ENCODE results near the gene MBD1.
"Not testable (repeated sequence)": the region's sequence is repeated elsewhere in the genome, so short reads cannot be mapped to it uniquely, and the experiment has no call there.

MBD1 gene

DNA sequence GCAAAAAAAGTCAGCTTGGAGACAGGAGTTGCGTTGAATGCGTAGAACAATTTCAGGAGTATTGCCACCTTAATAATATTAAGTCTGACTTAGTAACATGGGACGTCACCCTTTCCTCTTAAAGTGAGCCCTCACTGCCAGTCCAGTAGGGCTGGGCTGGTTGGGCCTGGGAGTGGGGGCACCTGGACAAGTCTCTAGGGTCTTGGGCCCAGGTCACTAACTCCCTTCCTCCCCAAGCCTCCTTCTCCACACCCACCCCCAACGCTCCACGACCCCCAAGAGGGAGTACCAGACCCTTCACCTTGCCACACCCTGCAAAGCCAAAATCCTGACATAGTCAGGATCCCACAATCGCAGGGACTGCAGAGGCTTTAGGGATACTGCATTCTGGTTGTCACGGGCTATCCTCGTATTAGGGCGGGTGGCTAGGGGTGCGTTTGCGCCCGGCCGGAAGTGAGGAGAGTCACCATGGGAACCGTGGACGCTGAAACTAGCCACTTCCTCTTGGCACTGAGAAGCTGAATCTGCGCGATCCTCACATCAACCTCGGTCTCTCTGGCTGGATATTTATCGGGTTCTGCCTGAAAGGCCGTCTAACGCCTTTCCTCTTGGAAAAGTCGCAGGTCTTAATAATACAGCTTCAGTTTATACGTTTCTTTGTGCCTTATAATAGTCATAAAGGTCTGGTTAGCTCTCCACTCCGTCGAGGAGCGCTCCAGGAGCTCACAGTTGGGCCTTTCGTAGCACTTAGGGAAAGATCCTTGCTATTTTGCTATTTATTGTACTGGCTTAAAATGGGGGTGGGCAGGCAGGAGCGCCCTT is 16.5 kb upstream of the MBD1 start:
- no peak for DNase-seq (ENCODE audit: low read depth in 2 of 2)

DNA sequence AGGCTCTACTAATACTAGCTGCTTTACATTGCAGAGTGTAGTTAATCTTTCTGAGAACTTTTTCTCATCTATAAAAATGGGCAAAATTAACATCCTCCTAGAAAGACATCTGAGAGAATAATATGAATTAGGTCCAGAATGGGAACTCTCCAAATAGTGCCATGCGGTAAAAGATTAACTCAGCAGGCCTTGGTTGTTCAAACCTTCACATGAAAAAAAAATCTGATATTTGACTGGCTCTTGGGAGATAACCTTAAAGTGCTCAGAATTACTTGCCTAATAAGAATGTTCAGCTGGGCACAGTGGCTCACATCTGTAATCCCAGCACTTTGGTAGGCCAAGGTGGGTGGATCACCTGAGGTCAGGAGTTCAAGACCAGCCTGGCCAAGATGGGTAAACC is 11.7 kb upstream of the MBD1 start:
- no peak for DNase-seq (ENCODE audit: low read depth in 2 of 2)

DNA sequence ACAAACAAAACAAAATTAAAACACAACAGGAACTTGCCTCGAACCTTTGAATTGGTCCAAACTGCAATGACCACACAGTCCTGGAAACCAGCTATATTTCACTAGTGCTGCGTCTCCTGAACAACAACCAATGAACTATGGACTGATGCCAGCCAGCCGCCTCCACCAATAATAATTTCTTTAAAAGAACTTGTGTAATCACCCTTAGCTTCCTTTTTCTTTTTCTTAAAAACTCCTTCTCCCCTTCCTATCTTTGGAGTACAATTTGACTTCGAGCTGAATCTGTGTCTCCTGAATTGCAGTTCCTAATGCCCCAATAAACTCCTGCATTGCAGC is 7.8 kb upstream of the MBD1 start:
- no peak for DNase-seq (ENCODE audit: low read depth in 2 of 2)

DNA sequence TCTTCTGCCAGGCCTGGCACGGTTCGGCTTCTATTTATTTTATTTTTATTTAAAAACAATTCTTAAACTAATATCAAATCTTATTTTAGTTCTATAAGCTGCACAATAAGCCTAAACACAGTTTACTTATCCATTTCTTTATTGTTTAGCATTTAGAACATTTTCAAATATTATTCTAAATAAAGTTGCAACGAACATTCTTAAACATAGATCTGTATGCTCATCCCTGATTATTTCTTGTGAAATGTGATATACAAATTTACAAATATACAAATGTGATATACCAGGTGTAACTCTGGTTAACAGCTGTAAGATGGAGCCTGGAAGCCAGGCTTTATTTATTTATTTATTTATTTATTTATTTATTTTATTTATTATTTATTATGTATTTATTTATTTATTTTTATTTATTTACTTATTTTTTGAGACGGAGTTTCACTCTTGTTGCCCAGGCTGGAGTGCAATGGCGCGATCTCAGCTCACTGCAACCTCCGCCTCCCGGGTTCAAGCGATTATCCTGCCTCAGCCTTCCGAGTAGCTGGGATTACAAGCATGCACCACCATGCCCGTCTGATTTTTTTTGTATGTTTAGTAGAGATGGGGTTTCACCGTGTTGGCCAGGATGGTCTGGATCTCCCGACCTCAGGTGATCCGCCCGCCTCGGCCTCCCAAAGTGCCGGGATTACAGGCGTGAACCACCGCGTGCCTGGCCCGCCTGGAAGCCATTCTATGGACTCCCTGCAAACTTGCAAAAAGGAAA is 7.2 kb upstream of the MBD1 start:
- not testable (repeated sequence) for DNase-seq (ENCODE audit: low read depth in 2 of 2)

DNA sequence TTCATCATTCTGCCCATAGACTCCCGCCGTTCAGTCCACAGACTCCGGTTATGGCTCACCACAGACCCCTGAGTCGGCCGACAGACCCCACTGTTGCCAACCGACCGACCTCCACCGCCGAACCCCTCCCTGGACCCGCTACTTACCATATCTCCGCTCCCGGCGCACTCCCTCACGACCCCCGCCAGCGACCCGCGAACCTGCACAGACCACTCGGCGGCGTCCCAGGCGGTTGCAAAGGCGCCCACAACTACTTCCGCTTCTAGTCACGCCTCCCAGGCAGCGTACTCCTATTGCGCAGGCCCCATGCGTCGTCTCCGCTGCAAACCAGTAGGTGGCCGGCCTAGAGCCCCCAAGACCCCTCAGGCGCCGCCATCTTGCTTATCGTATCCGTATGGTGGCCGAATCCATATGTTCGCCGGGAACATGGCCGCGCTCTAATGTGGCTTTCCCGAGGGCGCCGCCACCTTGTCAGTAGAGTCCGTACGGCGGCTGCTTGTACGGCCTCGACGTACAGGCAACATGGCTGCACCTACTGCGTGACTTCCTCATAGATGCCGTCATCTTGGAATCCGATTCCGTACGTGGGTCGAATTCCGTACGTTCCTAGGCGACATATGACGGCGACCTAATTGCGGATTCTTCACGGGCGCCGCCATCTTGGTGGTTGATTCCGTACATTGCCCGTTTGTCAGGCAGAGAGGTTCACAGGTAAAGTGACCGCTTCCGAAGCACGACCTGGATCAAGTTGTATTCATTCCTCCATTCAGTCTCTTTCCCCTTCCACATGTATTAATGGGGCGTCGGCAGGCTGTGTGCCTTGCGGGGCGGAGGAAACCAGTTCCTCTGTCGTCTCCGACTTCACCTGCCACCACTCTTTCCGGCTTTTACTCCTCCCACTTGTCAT is 6.4 kb upstream of the MBD1 start, which contains the start of gene CXXC1:
CXXC1 (minus strand) TSS at position 252 of the 907 bp plus-strand sequence; CDS start at position 149, 103 bp downstream.
- peak; percentile 94 to 95 for DNase-seq (ENCODE audit: low read depth in 2 of 2)

DNA sequence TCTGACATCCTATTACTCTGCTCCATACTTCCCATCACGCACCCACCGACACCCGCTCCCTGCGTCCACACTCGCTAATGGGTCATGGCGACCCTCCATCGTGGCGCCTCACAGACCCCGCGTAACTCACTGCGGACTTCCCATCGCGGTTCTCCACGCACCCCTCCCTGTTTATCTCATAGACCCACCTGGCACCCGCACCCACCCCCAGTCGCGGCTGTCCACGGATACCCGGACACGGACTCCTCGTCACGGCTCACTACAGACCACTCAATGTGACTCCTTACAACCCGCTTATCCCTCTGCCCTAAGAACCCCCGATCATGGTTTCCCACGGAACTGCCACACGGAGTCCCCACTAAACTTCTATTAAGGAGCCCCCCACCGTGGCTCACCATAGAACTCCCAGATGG is 5.7 kb upstream of the MBD1 start:
- DNase-seq (ENCODE audit: low read depth in 2 of 2) = no peak

DNA sequence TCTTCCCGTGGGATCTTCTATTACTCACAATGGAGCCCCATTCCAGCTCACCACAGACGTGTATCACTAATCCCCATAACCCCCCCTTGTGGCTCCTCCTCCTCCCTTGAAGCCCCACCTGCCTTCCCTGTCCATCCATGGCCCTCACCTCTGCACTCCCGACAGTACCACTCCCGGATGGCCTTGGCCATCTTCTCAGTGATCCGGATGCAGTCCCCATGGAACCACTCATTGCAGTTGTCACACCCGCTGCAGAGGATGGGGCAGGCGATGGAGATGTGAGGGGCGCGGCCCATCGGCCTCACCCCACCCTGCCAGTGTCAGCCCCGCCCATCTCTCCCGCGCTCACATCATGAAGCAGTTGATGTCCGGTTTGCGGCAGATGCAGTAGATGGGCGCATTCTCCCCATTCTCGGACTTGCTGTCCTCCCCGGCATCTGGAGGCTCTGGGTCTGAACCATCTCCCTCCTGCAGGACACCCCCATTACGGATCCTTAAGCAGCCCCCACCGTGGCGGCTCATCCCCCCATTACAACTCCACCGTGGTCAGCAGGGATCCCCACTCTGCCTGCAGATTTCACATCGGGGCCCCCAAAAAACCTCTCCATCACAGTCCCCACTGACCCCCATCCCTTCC is 5.2 kb upstream of the MBD1 start:
- no peak for DNase-seq (ENCODE audit: low read depth in 2 of 2)

DNA sequence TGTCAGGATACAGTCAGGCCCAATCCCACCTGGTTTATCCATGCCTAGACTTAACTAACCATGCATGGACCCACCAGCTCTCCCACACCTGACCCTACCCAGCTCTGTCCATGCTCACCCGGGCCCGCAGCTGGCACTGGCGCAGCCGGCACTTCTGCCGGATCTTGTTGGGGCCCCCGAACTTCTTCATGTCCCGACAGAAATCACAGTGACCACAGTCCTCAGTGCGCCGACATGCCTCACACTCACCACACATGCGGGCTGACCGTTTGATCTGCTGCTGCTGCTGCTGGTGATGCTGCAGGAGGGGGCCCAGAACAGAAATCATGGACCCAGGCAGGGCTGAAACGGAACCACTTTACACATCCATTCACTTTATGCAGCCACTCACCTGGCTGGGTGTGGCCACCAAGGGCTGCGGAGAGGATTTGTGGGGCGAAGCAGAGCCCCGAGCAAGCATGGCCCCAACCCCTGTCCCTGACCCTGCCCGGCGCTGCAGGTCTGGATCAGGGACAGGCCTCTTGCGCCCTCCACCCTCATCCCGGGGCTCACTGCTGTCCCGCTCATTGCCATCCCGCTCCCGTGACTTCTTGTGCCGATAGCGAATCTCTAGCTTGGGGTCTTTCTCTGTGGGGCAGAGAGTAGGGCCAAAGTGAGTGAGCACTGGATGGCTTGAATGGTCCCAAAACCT is 4.5 kb upstream of the MBD1 start:
- DNase-seq (ENCODE audit: low read depth in 2 of 2) = no peak

DNA sequence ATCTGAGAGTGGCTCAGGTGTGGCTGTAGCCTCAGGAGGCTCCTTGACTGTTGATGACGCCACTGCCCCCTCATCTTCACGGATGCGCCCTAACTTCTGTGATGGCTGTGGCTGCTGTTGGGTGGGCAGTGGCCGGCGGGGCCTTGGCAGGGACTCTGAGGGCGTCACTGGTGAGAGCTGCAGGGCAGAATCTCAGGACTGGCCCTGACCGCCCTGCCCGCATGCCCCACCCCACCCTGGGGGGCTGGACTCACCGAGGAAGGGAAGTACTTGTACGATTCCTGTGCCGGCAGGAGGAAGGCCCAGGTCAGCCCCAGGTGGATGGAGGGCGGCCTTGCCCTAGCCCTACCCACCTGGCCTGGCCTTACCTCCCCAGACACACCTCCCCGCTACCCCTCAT is 3.7 kb upstream of the MBD1 start:
- DNase-seq (ENCODE audit: low read depth in 2 of 2) = no peak

DNA sequence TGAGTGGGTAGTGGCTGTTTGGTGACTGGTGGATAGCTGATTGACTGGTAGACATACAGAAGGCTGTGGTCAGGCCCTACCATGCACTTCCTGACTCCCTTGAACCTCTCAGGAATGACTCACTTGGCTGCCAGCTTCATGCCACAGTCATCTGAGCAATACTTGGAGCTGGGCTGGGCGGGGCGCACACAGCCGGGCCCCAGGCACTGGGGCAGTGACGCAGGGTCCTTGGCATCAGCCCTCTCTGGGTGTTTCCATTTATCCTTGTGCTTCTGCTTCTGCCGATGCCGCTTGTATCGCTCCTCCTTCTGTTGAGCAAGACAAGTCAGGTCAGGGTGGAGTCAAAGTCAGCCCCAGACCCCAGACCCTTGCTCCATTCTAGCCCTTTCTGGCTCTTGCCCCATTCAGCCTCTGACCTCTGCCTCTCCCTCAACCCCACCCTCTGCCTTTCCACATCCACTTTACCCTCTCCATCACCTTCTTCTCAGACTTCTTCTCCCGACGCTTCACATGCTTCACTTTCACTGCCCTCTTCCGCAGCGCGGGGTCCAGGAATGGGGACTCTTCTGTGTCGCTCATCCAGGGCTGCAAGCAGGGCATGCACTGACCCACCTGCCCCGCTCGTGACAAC is 3.0 kb upstream of the MBD1 start:
- no peak for DNase-seq (ENCODE audit: low read depth in 2 of 2)

DNA sequence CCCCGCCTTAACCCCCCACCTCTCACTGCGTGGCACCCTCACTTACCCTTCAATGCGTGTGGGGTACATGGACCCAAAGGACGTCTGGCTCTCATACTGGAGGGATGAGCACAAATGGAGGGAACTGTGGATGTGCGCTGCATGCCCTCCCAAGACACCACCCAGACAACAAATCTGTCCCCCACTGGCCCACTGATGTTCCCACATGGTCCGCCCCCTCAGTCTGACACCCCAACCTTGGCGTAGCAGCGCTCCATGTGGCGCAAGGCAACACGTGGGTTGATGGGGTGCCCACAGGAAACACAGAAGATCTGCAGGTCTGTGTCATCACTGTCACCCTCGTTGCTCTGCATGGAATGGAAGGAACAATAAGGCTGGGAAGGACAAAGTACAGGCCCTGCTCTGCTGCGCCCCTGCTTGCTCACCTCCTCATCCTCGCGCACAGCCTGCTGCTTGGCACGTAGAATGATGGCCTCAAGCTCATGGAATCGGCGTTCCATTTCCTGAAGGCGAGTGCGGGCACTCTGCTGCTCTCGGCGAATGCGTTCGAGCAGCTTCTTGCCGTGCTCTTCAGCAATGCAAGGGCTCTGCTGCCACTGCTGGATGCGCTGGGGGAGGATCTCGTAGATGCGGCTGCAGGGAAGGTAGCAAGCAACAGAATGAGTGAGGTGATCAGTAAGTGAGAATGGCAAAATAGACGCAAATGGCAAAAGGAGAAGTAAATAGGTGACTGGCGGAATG is 2.3 kb upstream of the MBD1 start:
- DNase-seq (ENCODE audit: low read depth in 2 of 2) = no peak

DNA sequence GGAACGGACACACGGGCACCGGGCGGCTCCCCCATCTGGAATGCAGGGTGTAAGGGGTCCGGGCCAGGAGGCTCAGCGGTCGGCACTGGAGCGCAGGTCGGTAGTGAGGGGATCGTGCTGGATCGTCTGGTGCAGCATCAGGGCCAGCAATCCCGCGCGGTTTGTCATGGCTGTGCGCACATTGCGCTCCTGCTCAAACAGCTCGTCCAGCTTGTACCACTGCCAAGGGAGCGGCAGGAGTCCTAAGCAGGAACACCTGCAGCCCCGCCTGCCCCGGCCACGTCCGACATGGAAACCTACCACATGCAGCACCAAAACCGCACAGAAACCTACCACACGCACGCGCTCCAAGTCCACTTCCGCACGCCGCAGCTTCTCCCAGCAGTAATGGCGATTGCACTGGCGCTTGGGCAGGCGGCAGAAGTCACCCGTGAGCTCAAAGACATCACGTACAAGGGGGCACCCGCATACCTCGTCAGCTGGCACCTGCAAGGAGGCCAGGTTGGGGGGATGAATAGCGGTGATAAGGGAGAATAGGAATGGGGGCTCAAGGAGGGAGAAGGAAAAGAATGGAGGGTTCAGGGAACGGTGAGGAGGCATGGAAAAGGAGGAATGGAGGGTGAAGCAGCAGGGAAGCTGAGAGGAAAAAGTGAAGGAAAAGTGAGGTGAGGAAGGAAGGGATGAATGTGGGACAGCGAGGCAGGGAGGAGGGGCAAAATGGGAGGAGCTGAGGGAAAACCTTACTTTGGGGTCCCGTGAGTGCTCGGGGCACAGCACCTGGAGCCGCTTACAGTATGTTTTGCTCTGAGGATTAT is 1.4 kb upstream of the MBD1 start:
- no peak for DNase-seq (ENCODE audit: low read depth in 2 of 2)

DNA sequence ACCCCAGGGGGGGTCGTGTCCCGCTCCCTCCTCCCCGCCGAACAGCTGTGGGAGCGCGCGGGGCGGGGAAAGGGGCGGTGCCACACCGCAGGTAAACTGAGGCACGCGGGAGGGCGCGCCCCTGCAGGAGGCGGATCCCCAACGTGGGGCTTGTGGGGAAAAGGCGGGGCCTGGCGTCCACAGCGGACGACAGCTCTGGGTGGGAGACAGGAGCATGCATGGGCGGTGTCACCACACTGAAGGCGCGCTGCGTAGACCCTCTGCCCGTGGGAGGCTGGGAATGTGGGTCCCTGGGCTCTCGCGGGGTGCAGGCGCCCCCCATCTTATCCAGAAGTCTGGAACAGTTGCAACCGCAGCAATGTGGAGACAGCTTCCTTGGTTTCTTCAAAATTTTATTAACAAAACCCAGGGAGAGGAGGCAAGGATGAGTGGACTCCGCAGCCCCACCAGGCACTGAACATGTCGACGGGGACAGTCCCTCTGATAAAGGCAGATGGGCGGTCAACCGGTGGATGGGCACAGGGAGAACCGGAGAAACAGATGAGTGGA is 723 bp upstream of the MBD1 start:
- DNase-seq (ENCODE audit: low read depth in 2 of 2) = no peak

DNA sequence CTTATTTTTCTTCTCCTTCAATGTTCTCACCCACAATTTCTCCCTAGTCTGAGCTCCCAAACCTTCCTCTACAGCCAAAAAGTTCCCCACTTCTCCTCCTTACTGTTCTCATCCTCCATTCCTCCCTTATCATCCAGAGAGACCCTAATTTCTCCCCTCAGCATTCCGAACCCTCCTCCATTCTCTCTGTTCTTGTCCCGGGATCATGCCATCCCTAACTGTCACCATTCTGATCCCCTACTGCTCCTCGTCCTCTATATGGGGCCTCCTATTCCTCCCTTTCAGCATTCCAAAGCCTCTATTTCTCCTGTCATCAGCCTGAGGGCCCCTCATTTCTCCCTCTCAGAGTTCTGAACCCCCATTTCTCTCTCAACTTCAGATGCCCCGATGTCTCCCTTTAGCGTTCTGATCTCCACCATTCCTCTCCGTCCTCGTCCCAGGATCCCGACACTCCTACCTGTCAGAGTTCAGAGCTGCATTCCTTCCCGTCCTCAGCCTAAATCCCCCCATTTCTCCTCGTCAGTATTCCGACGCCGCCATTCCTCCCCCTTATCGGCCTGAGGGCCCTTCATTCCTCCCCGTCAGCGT is 522 bp downstream of the MBD1 start:
- DNase-seq (ENCODE audit: low read depth in 2 of 2) = no peak

DNA sequence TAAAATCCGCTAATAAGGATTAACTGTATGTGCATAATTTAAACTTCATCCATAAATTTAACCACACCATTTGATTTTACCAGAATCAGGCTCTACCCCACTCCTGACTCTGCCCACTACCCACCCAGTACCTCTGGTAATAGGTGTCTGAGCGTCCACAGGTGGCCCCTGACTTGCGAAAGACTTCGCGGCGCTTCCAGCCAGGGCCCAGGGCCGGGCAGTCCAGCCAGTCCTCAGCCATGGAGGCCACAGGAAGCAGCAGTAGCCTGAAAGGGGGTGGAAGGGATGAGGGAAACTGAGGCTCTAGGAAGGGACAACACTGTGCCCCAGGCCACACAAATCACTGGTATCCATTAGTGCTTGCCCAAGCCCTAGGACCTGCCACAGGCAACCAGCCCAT is 1.6 kb downstream of the MBD1 start:
- DNase-seq (ENCODE audit: low read depth in 2 of 2) = no peak

DNA sequence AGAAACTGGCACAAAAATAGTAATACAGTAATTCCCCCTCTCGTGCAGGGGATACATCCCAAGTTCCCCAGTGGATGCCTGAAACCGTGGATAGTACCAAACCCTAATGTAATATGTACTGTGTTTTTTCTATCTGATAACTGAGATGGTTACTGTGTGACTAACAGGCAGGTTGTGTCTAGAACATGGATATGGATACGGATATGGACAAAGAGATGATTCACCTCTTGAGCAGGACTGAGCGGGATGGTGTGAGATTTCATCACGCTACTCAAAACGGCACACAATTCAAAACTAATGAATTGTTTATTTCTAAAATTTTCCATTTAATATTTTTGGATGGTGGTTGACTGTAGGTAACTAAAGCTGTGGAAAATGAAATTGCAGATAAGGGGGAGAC is 3.4 kb downstream of the MBD1 start:
- no peak for DNase-seq (ENCODE audit: low read depth in 2 of 2)

DNA sequence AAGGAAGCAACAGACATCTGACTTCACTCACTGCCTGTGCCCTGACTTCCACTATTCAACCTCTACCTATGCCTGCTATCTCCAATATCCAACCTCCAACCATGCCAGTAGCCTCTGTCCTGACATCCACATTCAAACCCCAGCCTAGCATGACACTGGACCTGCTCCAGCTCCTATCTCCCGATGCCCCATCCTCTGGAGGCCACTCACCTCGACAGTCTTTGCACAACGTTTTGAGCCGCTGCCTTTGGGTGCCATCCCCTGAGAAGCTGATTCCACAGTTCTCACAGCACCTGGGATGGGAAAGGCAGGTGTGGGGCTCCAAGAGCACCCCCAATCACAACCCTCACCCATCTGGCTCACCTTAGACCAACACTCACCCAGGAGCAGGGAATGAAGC is 4.9 kb downstream of the MBD1 start:
- no peak for DNase-seq (ENCODE audit: low read depth in 2 of 2)

DNA sequence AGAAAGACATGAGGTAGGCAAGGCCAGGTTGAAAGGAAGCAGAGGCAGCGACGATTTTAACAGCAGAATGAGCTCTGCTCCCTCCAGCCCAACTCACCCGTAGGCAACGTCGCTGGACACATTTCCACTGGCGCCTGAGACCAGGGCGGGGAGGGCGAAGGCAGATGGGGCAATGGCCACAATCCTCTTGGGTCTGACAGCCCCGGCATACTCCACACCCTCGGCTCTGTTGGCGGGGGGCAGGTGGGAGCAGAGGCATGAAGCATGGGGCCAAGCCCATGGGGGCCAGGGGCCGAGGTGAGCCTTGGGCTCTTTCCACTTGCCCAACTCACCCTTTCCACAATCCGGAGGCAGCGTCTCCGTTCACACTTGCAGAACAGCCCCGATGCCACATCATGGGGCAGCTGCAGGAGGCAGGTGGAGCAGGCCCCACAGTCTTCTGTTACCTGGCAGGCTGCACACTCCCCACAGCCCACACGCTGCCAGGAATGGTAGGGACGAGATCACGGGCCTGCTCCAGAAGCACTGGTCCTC is 5.8 kb downstream of the MBD1 start:
- DNase-seq (ENCODE audit: low read depth in 2 of 2) = no peak
